Upper lobe of left lung (tissue), 4 donors: ENCODE results near the gene SDK1.

Experiments used
- CTCF ChIP-seq, 6 experiments: fragments of 450-650 bp in 4 of 6; fragments of 200-600 bp in 2 of 6; sonication (generic) in 2 of 6; IDR thresholded peaks; one replicate each; pipeline ENCODE4 v1.5.1; 2016 to 2019; ENCODE audit warnings: antibody characterized with exemption in 6 of 6
- EP300 ChIP-seq, 4 donors: sonication (generic); formaldehyde crosslinking; IDR thresholded peaks; one replicate each; pipeline ENCODE4 v1.5.1; 2017; ENCODE audit warnings: antibody characterized with exemption in 4 of 4, control low read depth in 2 of 4

GRCh38 chr7:3321745-3322144 lies 20.7 kb downstream of the SDK1 start:
- TF ChIP-seq CTCF (IDR thresholded peaks at IDR 0.05) (no peak), EP300 (IDR thresholded peaks at IDR 0.05) (no peak)
